Parathyroid adenoma (tissue), 2 donors: Measurements from ENCODE around the gene WDR89.

ENCODE experiments used
- H2AFZ ChIP-seq: fragments of 300-600 bp; sonication (generic); one replicate; pipeline ENCODE4 v1.7.0; 2017; ENCODE audit warnings: antibody characterized with exemption, mild to moderate bottlenecking
- H3K27ac ChIP-seq: fragments of 300-600 bp; sonication (generic); one replicate; pipeline ENCODE4 v1.7.0; 2017
- H3K27me3 ChIP-seq: fragments of 300-600 bp; sonication (generic); one replicate; pipeline ENCODE4 v1.7.0; 2017; ENCODE audit warnings: low read length; ENCODE audit not compliant: control insufficient read depth, insufficient read depth
- H3K36me3 ChIP-seq: fragments of 300-600 bp; sonication (generic); one replicate; pipeline ENCODE4 v1.7.0; 2017; ENCODE audit warnings: low read length; ENCODE audit not compliant: control insufficient read depth, insufficient read depth
- H3K4me1 ChIP-seq: fragments of 300-600 bp; sonication (generic); one replicate; pipeline ENCODE4 v1.7.0; 2017; ENCODE audit warnings: control low read depth
- H3K4me2 ChIP-seq: fragments of 300-600 bp; sonication (generic); one replicate; pipeline ENCODE4 v1.7.0; 2017; ENCODE audit warnings: low read length
- H3K4me3 ChIP-seq: fragments of 300-600 bp; sonication (generic); one replicate; pipeline ENCODE4 v1.7.0; 2017; ENCODE audit warnings: low read depth, low read length
- H3K79me2 ChIP-seq: fragments of 300-600 bp; sonication (generic); one replicate; pipeline ENCODE4 v1.7.0; 2017; ENCODE audit warnings: control low read depth
- H3K9ac ChIP-seq: fragments of 300-600 bp; sonication (generic); one replicate; pipeline ENCODE4 v1.7.0; 2017; ENCODE audit warnings: mild to moderate bottlenecking
- H3K9me3 ChIP-seq: fragments of 300-600 bp; sonication (generic); one replicate; pipeline ENCODE4 v1.7.0; 2017; ENCODE audit warnings: low read length; ENCODE audit not compliant: control insufficient read depth
- TF ChIP-seq, protein P1 (sequence below): fragments of 300-600 bp; sonication (generic); IDR thresholded peaks from one replicate; pipeline ENCODE4 v1.7.0; 2017; ENCODE audit warnings: antibody characterized with exemption, mild to moderate bottlenecking
- donor health status: primary hyperparathyroidism.

Gene WDR89

DNA sequence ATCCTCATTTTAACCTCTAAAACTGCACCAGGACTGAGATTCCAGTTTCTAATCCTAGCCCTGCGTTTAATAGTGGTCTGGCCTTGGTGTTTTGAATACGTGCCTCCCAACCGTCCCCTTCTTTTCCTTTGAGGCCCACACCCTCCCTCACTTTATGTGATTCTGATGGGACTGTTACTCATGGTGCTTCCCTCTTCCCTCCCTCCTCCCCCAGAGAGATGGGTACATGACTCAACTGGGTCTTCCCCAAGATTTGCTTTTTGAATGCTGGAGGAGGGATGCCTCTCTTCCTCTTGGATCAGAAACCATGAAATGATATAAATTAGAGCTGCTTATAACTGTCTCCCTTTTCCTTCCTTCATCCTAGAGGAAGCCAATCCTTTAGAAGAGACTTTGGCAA, 90.3 kb downstream of the WDR89 start:
- TF ChIP-seq, protein P1, sequence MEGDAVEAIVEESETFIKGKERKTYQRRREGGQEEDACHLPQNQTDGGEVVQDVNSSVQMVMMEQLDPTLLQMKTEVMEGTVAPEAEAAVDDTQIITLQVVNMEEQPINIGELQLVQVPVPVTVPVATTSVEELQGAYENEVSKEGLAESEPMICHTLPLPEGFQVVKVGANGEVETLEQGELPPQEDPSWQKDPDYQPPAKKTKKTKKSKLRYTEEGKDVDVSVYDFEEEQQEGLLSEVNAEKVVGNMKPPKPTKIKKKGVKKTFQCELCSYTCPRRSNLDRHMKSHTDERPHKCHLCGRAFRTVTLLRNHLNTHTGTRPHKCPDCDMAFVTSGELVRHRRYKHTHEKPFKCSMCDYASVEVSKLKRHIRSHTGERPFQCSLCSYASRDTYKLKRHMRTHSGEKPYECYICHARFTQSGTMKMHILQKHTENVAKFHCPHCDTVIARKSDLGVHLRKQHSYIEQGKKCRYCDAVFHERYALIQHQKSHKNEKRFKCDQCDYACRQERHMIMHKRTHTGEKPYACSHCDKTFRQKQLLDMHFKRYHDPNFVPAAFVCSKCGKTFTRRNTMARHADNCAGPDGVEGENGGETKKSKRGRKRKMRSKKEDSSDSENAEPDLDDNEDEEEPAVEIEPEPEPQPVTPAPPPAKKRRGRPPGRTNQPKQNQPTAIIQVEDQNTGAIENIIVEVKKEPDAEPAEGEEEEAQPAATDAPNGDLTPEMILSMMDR, result no peak
- H3K9me3 ChIP-seq, result no peaks in the 10 kb centered on the region

DNA sequence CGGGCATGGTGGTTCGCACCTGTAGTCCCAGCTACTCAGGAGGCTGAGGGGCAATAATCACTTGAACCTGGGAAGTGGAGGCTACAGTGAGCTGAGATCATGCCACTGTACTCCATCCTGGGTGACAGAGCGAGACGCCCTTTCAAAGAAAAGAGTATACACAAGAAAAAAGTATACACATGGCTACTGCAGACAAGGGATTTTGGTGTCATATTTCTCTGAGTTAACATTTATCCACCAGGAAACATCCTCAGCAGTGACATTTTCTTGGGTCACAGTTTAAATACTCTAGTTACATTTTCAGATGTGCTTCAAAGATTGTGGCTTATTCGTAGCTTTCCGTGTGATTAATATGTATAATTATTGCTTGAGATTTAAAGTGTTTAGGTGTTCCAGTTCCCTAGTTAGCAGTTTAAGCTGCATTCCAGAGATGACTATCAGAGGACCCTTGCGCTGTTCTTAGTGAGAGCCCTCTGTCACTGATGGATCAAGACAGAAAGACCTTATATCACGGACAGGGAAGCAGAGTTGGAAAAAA, 93.8 kb downstream of the WDR89 start:
- TF ChIP-seq, protein P1, result no peak
- no peaks in the 10 kb centered on the region for H3K9me3 ChIP-seq

More for the DNA sequence above, 90.3 kb downstream of the WDR89 start:
- Histone ChIP-seq H3K9ac (no peak overlapping the region), H3K79me2 (no peaks in the 10 kb centered on the region), H3K4me2 (no peak overlapping the region), H3K4me3 (no peak overlapping the region), H2AFZ (peak overlapping the region; percentile 2), H3K4me1 (no peaks in the 10 kb centered on the region), H3K27ac (no peak overlapping the region), H3K27me3 (no peaks in the 10 kb centered on the region), H3K36me3 (no peaks in the 10 kb centered on the region)

More for the DNA sequence above, 93.8 kb downstream of the WDR89 start:
- no peak overlapping the region for H3K27ac ChIP-seq
- no peak overlapping the region for H3K9ac ChIP-seq
- H3K4me1 ChIP-seq, result no peaks in the 10 kb centered on the region
- H3K4me2 ChIP-seq, result peak overlapping the region; percentile 4
- H3K27me3 ChIP-seq, result no peaks in the 10 kb centered on the region
- H3K4me3 ChIP-seq, result no peak overlapping the region
- H3K36me3 ChIP-seq, result no peaks in the 10 kb centered on the region
- no peaks in the 10 kb centered on the region for H3K79me2 ChIP-seq
- peak overlapping the region; percentile 71 for H2AFZ ChIP-seq
